Measurements from ENCODE around the gene EIF3A.

The EIF3A gene

DNA sequence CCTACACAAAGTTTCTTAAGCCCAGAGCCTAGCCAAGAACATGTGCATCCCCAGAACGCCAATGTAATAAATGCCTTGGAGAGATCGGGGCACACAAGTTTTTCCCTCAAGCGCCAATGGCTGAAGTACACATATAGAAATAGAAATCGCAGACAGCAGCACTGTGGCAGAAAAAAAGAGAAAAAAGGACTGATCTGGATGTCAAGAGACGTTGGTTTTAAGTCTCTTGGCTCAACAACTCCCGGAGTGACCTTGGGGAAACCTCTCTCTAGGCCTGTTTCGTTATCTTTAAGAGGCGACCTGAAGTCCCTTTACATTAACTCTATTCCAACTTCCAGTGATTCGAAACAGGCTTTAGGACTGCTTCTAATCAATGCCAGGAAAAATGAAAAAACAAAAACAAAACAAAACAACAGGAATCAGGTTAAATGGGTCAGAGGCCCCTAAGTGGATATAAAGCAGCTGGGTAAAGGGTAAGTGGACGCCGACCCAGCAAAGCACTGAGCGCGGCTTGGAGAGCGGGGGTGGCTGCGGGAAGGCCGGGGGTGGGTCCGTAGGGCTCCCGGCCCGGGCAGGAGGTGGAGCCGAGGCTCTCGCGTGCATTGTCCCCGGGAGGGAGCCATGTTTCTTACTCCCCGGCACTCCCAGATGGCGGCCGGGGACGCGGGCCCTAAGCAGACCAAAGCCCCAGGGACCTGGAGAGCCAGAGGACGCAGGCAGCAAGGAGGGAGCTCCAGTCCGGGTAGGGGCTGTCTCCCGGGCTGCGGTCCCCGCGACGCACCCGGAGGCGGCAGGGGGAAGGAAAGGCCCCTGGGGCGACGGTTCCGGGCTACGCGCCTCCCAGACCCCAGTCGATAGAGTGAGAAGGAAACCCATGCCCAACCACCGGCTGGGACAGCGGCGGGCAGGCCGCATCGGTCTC, 757 bp downstream of the EIF3A start:
- FAIRE-seq (no peak), DNase-seq (ENCODE audit: insufficient read length, low spot score) (no peak)
- TF ChIP-seq, protein P1, sequence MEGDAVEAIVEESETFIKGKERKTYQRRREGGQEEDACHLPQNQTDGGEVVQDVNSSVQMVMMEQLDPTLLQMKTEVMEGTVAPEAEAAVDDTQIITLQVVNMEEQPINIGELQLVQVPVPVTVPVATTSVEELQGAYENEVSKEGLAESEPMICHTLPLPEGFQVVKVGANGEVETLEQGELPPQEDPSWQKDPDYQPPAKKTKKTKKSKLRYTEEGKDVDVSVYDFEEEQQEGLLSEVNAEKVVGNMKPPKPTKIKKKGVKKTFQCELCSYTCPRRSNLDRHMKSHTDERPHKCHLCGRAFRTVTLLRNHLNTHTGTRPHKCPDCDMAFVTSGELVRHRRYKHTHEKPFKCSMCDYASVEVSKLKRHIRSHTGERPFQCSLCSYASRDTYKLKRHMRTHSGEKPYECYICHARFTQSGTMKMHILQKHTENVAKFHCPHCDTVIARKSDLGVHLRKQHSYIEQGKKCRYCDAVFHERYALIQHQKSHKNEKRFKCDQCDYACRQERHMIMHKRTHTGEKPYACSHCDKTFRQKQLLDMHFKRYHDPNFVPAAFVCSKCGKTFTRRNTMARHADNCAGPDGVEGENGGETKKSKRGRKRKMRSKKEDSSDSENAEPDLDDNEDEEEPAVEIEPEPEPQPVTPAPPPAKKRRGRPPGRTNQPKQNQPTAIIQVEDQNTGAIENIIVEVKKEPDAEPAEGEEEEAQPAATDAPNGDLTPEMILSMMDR (IDR thresholded peaks at IDR 0.05; ENCODE audit: insufficient read depth, missing control alignments): no peak

DNA sequence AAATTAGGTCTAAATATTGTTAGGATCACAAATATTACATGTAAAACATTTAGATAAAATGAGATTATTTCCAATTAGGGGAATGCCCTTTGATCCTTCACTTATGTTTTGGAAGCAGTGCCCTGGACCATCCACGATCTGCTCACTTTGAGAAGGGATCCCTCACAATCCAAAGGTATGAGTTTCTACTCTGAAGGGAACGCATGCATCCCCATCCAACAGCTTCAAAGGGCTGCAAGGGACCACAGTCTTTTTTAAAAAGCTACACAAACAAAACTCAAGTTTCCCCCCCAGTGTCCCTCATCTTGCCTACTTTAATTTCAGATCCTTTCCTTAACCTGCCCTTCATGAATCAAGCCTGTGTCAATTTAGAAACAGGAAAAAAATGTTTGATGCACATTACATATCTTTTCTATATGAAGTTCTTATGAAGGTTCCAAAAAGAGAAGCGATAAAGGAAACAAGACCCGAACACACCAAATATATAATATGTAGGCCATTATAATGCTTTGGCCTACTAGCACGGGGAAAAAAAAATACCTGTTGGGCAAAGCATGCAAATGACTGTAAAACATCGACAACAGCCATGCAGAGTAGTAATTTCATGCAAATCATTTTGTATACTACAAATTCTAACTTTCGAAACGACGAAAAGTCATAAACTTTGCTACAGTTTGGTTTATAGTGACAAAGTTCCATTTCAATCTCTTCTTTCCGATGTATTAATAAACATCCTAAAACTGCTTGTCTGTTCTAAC, 2.0 kb downstream of the EIF3A start:
- TF ChIP-seq, protein P1 (IDR thresholded peaks at IDR 0.05; ENCODE audit: insufficient read depth, missing control alignments): no peak
- DNase-seq (ENCODE audit: insufficient read length, low spot score) (no peak), FAIRE-seq (no peak)

DNA sequence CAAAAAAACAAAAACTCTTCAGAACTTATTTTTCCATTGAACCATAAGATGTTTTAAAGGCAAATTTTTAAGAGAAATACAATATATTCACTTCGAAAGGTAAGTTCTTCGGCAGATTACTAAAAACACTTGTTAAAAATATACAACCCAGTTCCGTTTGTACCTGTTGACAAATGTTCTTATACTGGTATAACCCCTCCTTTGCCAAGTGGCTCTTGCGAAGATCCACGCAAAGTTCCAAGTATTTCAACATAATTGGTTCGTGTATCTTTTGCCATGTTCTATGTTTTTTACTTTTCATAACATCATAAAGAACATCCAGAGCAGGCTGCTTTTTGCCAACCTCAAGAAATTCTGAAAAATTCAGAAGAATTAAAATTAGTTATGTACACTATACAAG, 7.0 kb downstream of the EIF3A start:
- TF ChIP-seq, protein P1 (IDR thresholded peaks at IDR 0.05; ENCODE audit: insufficient read depth, missing control alignments): no peak
- no peak for FAIRE-seq
- DNase-seq (ENCODE audit: insufficient read length, low spot score): no peak

DNA sequence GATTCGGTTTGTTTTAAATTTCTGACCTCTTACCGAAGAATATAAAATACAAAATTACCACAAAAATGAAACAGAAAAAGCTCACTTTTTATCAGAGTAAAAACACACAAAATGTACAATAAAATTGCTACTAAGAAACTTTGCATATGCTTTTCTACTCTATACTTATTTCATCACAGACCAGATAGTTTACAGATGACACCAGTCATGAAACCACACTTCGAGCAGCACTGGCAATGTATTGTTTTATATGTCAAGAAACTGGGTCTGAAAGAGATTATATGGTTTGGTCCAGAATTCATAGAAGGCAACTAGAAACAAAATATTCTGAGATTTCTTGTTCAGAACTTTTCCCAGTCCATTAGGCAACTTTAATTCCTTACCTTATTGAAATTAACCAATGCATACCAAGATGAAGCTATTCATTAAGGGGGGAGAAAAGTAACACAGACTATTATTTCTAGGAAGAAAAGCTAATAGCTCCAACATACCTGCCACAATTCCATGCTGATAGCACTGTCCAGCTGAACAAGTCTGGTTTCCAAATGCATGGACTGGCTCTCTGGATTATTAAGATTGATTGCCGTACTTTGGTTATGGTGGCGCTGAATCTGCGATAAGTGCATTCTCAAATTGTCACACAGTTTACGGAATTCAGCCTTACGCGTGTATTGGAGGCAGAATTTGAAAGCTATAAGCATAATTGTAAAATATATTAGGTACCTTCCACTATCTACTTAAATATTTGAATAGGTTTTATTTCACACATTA, 10.0 kb downstream of the EIF3A start:
- TF ChIP-seq, protein P1 (IDR thresholded peaks at IDR 0.05; ENCODE audit: insufficient read depth, missing control alignments): no peak
- no peak for DNase-seq (ENCODE audit: insufficient read length, low spot score)
- FAIRE-seq: no peak

DNA sequence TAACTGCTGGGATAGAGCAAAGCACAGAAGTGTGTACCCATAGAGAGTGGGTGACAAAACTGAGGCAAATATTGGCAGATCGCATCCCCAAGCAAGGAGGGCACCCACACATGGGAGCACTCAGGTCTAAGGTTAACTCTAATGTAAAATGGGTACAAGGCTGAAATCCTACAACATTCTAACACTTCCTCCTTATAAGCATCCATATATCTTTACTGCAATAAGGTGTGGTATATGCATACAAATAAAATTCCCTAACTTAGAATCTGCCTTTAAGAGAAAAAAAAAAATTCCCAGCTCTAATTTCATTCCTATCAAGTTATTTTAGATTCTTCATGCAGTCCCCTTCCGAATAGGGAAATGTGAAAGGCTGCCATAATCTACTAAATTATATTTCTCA, 18.7 kb downstream of the EIF3A start:
- FAIRE-seq: no peak
- DNase-seq (ENCODE audit: insufficient read length, low spot score): no peak

DNA sequence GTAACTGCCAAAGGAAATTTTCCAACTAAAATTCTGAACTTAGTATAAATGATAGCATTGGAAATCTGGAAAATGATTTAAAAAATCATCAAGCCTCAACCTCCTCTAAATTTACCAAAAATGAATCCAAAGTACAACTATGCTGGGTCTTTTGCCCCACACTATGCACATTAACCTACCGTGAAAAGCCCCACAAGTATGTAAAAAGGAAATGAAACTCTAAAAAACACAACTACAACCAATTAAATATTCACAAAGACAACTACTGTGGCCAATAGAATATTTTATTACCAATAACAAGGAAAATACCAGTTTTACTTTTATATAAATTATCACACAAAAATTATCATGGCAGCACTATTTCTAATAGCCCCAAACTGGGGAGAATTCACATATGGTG, 19.3 kb downstream of the EIF3A start:
- FAIRE-seq: no peak
- TF ChIP-seq, protein P1 (IDR thresholded peaks at IDR 0.05; ENCODE audit: insufficient read depth, missing control alignments): no peak

More for the DNA sequence above, 18.7 kb downstream of the EIF3A start:
- TF ChIP-seq, protein P1 (IDR thresholded peaks at IDR 0.05; ENCODE audit: insufficient read depth, missing control alignments): no peak

More for the DNA sequence above, 19.3 kb downstream of the EIF3A start:
- DNase-seq (ENCODE audit: insufficient read length, low spot score): no peak

All from D721Med (cell line).